HG03520 (cell line): ENCODE data around the gene PPP1R12B.

Experiments
- ATAC-seq: cut with Tn5 transposase; IDR thresholded peaks from one replicate; pipeline ENCODE4 v1.9.1; 2021; ENCODE audit warnings: mild to moderate bottlenecking, moderate library complexity; ENCODE audit not compliant: unreplicated experiment

PPP1R12B gene, protein sequence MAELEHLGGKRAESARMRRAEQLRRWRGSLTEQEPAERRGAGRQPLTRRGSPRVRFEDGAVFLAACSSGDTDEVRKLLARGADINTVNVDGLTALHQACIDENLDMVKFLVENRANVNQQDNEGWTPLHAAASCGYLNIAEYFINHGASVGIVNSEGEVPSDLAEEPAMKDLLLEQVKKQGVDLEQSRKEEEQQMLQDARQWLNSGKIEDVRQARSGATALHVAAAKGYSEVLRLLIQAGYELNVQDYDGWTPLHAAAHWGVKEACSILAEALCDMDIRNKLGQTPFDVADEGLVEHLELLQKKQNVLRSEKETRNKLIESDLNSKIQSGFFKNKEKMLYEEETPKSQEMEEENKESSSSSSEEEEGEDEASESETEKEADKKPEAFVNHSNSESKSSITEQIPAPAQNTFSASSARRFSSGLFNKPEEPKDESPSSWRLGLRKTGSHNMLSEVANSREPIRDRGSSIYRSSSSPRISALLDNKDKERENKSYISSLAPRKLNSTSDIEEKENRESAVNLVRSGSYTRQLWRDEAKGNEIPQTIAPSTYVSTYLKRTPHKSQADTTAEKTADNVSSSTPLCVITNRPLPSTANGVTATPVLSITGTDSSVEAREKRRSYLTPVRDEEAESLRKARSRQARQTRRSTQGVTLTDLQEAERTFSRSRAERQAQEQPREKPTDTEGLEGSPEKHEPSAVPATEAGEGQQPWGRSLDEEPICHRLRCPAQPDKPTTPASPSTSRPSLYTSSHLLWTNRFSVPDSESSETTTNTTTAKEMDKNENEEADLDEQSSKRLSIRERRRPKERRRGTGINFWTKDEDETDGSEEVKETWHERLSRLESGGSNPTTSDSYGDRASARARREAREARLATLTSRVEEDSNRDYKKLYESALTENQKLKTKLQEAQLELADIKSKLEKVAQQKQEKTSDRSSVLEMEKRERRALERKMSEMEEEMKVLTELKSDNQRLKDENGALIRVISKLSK

DNA sequence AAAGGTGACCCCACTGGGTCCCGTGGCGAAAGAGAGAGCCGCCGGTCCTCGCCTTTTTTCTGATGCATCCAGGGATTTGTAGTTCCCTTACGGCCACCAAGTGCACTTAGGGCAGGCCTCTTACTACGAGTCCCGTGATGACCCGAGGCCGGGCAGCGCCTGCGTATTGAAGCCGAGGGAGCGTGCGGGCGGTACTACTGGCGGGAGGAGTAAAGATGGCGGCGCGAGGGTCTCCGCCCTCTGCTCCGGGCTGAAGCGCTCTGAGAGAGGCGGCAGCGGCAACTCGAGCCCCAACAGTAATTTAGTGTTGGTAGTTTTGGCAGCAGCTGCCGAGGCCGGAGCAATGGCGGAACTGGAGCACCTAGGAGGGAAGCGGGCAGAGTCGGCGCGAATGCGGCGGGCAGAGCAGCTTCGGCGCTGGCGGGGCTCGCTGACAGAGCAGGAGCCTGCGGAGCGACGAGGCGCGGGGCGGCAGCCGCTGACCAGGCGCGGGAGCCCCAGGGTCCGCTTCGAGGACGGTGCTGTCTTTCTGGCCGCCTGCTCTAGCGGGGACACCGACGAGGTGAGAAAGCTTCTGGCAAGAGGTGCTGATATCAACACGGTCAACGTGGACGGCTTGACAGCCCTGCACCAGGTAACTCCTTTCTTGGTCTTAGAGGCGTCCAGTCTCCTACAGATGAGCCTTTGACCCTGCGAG is at the start of gene PPP1R12B:
PPP1R12B (plus strand) TSS at position 191 of the 697 bp plus-strand sequence; CDS start at position 344, 153 bp downstream.
- peak; percentile 96 for ATAC-seq

DNA sequence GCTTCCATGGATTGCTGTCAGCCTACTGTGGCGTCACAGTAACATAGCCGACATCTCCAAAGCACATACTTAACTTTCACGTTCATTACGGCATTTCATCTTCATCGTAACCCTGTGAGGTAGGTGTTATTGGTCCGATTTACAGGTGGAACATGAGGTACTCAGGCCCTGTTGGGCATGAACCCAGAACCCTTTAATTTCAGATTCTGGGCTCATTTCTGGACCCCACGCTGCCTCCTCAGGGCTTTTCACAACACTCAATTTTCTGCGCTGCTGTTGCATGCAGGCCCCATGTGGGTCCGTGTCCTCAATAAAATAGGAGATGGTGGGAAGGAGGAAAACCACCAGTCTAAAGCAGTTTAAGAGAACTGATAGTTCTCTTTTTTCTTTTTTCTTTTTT is 46.3 kb upstream of the PPP1R12B start:
- no peak for ATAC-seq

DNA sequence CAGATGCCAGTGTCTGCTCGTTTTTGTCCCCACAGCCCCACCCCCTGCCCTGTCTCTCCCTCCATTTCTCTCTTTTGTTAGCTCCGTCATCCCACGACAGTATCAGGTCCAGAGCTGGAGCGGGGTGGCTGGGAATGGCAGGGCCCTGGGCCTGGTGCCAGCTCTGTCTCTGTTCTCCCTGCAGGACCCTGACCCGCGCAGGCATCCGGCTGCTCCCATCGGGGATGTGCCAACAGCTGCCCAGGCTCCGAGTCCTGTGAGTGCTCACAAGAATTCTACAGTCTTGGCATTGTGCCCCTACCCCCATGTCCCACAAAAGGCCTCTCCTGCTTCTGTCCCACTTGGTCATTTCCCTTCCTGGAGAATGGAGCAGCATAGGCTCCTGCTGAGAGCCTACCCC is 44.1 kb upstream of the PPP1R12B start:
- ATAC-seq: no peak

DNA sequence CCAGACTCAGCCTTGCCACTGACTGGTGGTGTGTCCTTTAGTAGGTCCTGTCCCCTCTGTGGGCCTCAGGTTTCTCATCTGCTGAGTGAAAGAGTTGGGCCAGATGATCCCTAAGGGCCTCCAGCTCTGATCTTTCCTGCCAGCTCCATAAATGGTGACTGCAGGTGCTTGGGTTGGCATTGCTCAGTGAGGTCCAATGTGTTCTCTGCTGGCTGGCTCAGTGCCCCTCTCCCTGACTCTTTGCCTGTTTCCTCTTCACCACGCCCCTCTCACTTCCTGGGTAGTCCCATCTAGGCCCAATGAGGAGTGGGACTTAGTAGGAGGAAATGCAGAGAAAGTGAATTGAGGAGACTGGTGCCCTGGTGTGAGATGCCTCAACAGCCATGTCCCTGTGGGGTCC is 43.3 kb upstream of the PPP1R12B start:
- ATAC-seq: no peak

DNA sequence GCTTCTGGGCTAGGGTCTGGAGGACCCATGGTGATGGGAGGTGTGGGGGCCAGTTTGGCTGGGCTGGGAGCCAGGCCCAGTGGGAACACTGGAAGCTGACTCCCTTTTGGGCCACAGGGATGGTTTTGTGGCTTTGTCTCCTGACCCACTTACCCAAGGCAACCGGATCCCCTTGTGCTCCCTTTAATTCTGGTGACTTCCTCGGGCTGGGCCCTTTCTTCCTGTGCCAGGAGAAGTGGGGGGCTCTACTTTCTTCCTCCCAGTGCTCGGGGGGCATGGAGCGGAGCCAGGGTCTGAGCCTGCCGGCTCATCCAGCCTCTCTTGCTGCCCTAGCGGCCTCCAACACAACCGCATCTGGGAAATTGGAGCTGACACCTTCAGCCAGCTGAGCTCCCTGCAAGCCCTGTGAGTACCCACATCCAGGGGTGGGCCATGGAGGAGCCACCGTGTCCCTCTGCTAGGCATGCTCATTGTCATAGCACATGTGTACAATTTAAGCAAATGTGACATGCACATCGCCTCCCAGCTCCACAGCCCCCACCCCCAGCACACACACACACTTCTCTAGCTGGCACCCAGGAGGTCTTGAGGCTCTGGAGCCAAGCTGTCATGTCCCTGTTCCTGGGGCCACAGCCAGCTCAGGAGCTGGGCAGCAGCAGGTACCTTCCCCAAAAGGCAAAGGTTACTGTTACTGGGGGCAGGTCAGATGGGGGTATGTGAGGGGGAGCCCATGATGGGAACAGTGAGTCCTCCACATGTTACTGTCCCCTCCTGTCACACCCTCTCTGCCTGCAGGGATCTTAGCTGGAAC is 41.8 kb upstream of the PPP1R12B start:
- ATAC-seq: no peak

DNA sequence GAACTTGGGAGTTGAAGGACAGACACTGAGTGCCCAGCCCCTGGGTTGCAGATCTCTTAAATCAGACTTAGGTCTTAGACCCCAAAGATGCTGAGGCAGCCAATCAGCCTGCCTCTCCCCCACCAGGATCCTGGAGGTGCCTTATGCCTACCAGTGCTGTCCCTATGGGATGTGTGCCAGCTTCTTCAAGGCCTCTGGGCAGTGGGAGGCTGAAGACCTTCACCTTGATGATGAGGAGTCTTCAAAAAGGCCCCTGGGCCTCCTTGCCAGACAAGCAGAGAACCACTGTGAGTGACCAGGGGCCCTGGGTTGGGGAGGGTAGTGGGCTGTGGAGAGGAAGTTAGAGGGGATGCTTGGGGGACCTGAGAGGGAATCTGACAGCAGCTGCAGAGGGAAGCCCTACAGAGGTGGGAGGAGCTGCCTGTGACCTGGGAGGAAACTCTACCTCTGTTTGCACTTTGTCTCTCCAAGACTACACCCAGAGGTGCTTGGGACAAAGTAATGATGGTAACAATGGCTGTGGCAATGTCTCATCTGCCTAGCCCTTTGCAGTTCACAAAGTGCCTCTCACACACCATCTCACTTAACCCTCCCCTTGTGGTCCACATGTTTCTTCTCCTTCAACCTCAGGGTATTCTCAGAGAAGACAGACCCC is 38.3 kb upstream of the PPP1R12B start:
- no peak for ATAC-seq

DNA sequence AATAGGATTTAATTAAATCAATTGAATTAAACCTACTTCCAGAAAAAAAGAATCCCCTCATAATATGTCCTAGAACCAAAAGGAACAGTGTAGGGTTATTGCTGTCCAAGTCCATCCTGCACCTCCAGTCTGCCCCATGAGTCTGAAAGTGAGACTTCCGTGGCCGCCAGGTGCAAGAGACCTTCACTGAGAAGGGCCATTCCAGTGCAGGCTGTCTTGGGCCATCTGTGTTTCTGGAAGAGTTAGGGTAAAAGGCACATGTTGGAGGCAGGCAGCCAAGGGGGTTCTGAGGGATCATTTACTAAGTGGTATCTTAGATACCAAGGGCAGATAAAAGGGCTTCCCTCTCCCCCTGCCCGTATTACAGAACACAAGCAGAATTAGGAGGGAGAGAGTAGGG is 37.8 kb upstream of the PPP1R12B start:
- no peak for ATAC-seq

DNA sequence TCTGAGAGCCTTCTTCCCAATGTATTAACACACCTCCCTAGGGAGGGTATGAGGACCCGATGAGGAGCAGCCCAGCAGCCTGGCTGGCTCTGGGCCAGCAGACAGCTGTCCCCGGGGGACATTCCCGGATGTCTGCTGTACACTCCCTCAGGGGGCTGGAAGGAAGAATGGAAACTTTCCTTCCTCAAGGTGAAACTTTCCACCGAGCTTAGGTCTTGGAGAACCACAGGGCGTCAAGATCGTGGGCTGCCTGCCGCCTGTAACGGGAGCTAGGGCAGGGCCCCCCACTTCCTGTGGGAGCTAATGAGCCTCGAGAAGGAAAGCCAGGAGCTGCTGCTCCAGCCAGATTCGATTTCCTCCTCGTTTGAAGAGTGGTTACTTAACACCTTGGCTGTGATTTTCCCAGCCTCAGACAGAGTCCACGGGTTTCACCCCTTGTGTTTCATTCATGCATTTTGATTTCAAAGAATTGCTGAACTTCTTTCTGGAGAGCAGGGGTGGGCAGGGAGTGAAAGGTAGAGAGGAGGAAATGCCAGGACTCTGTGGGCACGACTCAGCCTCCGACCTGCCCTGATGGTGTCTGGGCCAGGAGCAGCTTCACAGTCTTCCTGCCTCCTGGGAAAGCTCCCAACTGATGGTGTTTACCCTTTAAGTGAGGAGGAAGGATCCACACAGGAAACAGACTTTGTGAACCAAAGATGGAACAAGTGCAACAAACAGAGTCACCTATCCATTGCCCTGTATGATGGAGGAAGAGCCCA is 36.4 kb upstream of the PPP1R12B start:
- no peak for ATAC-seq

DNA sequence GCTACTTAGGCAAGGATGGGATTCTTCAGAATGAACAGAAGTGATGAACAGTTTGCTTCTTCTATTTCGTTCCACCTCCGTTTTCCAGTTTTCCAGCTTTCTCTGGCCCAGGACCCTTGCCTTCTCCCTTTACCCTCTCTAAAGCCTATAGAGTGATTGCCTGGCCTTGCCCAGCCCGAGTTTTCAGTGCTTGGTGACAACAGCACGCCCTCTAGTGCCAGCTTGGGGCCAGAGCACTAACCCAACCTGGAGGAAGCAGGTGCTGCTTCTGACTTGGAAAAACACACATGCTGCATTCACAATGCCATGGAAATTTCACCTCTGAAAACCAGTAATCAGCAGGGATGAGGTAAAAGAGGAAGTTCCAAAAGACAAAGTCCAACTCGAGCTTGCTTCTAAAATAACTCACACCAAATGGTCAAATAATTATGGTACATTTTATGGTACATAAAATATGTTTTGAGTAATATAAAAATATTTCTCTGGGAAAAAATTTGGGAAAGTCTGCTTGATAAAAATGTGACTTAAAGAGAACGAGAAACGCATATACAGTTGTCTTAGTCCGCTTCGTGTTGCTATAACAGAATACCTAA is 32.8 kb upstream of the PPP1R12B start:
- no peak for ATAC-seq

DNA sequence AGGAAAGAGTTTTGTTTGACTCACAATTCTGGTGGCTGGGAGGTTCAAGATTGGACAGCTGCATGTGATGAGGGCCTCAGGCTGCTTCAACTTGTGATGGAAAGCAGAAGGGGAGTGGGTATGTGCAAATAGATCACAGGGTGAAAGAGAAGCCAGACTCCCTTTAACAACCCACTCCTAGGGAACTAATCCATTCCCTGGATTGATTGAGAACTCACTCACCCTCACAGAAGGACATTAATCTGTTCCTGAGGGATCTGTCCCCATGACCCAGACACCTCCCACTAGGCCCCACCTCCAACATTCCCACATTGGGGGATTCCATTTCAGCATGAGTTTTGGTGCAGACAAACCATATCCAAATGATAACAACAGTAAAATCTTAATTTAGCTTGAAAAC is 32.3 kb upstream of the PPP1R12B start:
- no peak for ATAC-seq

DNA sequence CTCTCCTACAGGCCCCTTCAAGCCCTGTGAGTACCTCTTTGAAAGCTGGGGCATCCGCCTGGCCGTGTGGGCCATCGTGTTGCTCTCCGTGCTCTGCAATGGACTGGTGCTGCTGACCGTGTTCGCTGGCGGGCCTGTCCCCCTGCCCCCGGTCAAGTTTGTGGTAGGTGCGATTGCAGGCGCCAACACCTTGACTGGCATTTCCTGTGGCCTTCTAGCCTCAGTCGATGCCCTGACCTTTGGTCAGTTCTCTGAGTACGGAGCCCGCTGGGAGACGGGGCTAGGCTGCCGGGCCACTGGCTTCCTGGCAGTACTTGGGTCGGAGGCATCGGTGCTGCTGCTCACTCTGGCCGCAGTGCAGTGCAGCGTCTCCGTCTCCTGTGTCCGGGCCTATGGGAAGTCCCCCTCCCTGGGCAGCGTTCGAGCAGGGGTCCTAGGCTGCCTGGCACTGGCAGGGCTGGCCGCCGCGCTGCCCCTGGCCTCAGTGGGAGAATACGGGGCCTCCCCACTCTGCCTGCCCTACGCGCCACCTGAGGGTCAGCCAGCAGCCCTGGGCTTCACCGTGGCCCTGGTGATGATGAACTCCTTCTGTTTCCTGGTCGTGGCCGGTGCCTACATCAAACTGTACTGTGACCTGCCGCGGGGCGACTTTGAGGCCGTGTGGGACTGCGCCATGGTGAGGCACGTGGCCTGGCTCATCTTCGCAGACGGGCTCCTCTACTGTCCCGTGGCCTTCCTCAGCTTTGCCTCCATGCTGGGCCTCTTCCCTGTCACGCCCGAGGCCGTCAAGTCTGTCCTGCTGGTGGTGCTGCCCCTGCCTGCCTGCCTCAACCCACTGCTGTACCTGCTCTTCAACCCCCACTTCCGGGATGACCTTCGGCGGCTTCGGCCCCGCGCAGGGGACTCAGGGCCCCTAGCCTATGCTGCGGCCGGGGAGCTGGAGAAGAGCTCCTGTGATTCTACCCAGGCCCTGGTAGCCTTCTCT is 30.3 kb upstream of the PPP1R12B start:
- ATAC-seq: no peak

DNA sequence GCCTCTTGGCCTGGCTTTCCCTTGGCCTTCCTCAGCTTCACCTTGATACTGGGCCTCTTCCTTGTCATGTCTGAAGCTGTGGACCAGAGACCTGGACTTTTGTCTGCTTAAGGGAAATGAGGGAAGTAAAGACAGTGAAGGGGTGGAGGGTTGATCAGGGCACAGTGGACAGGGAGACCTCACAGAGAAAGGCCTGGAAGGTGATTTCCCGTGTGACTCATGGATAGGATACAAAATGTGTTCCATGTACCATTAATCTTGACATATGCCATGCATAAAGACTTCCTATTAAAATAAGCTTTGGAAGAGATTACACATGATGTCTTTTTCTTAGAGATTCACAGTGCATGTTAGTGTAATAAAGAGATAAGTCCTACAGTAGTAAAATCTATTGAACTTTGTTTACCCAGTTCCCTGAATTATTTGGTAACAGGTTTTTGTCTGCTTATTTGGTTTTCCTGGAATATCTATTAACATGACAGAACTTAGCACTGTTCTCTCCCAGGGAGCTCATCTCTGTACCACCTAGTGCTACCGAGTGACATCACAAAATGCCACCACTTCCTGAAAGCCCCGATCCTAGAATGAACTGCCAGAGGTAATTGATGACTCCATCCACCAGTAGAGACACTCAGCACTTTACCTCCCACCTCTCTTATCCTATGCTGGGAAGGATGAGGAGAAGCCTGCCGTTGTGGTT is 29.0 kb upstream of the PPP1R12B start:
- ATAC-seq: no peak

DNA sequence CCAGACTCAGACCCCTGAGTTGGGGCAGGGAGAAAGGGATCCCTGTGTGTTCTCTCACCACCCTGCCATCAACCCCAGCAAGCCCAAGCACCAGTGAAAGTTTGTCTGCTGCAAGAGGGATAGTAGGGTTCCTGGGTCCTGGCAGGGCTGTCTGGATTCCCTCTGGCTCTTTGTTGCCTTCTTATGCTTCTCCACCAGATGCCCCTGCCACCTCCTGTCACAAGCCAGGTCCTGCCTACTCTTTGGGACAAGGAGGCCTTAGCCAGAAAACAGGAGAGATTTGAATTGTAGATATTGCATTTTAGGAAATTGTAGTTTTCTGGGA is 28.5 kb upstream of the PPP1R12B start:
- no peak for ATAC-seq

DNA sequence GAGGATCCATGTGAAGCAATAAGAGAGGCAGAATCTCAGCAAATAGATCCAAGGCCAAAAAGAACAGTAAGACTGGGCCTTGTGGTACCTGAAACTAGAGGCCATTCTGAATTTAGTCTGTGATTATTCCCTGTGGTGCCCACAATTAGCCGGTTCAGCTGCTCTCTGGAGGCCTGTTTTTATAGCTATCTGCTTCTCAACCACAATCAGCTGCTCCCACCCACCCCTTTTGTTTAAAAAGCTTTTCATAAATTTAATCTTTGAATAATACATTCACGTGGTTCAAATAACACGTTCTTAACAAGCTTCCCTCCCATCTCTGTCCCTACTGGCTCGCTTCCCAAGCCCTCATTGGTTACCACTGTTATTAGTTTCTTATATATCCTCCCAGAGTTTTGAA is 24.8 kb upstream of the PPP1R12B start:
- ATAC-seq: no peak

DNA sequence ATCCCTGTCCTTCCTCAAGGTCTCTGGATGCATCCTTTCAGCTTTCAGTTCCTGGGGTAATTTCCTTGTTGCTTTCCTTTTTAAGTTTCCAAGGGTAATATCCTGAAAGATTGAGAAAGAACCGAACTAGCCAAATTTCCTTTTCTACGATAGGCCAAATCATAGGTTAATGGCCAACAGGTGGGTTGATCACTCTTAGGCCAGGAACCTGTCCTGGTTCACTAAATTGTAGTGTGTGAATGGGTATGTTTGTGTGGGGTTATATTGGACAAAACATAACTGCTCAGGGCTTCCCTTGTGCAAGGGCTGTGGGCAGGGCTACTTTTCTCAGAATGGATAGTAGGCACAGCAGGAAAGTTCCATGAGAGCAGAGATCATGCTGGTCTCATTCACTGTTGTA is 23.9 kb upstream of the PPP1R12B start:
- ATAC-seq: no peak

DNA sequence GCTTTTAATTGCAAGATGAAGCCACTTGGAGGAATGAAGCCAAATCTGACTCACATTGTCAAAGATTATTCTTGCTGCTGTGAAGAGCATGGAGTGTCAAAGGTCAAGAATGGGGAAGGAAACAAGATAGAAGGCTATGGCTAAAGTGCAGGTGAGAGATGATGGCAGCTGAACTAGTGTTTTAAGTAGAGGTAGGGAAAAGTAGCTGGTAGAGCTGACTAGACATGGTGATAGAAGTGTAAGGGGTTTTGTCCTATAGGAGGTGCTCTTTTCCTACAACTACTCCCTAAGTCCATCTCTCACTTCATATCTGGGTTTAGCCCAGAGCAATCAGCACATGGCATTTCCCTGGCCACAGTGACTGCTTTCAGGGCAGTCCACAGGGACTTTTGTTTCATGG is 18.6 kb upstream of the PPP1R12B start:
- ATAC-seq: no peak

DNA sequence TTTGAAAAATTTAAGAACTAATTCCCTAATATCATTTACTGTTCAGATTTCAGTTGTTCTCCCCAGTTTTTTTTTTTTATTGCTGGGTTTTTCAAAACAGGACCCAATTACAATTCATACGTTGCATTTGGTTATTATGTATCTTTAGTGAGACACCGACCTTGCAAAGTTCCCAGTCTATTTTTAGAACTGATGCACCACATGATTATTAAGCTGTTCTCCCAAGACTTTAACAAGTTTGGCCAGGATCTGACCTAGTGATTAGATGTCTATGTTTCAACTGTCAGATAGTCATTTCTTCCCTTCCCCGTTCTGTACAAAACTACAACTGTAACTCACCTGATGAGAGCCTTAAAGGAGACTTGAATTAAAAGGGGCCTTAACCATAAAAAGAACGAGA is 14.6 kb upstream of the PPP1R12B start:
- ATAC-seq: no peak
